CD4-positive, alpha-beta memory T cell (primary cell): Measurements from ENCODE around the gene PRL. TPM values are rescaled to one million over a fixed set of nuclear protein-coding genes. Genes with fewer than 3 reads are reported as not detected.

Experiments used
- CTCF ChIA-PET: fragments of 350-600 bp; sonication (Branson Sonifier 250); formaldehyde crosslinking; loops from one replicate; lab custom pipeline; 2021; ENCODE audit warnings: inconsistent platforms; ENCODE audit not compliant: partially characterized antibody; lab: Charles Lee
- POLR2A ChIA-PET: fragments of 350-600 bp; sonication (Branson Sonifier 250); formaldehyde crosslinking; loops from one replicate; lab custom pipeline; 2021; ENCODE audit not compliant: partially characterized antibody; lab: Charles Lee
- DNase-seq, 5 donors: peaks; one replicate each; pipeline versions ENCODE4 v3.0.0 to v3.0.0-alpha.2; 2020 to 2022; ENCODE audit warnings: mixed read lengths in 1 of 5
- H3K27ac ChIP-seq: one replicate; pipeline ENCODE4 v1.7.0; 2013; ENCODE audit warnings: low read depth, low read length
- H3K27me3 ChIP-seq: 2 replicates; pipeline ENCODE4 v1.7.0; 2013; ENCODE audit warnings: mild to moderate bottlenecking, low read length, moderate library complexity; ENCODE audit not compliant: insufficient read depth
- H3K36me3 ChIP-seq: 2 replicates; pipeline ENCODE4 v1.7.0; 2013; ENCODE audit warnings: mild to moderate bottlenecking, low read length, moderate library complexity; ENCODE audit not compliant: insufficient read depth
- H3K4me1 ChIP-seq: 2 replicates; pipeline ENCODE4 v1.7.0; 2013; ENCODE audit warnings: mild to moderate bottlenecking, low read length, moderate library complexity; ENCODE audit not compliant: insufficient read depth
- H3K4me3 ChIP-seq, 2 donors: one replicate each; pipeline ENCODE4 v1.7.0; 2013; ENCODE audit warnings: low read length in 2 of 2, mild to moderate bottlenecking in 1 of 2
- H3K9me3 ChIP-seq, 2 donors: one replicate each; pipeline ENCODE4 v1.7.0; 2013; ENCODE audit warnings: low read length in 2 of 2, control low read depth in 1 of 2; ENCODE audit not compliant: control insufficient read depth in 1 of 2
- H3K27ac Mint-ChIP-seq, 7 donors: one replicate each; pipeline ENCODE4 v1.8.0; 2020 to 2021; ENCODE audit warnings: mixed read lengths in 7 of 7, mild to moderate bottlenecking in 6 of 7, inconsistent platforms in 3 of 7, moderate library complexity in 3 of 7
- H3K27me3 Mint-ChIP-seq, 2 donors: one replicate each; pipeline ENCODE4 v1.8.0; 2020 to 2021; ENCODE audit warnings: mixed read lengths in 2 of 2
- H3K36me3 Mint-ChIP-seq, 2 donors: one replicate each; pipeline ENCODE4 v1.8.0; 2020 to 2021; ENCODE audit warnings: mixed read lengths in 2 of 2, inconsistent platforms in 1 of 2, mild to moderate bottlenecking in 1 of 2
- H3K4me1 Mint-ChIP-seq, 4 donors: one replicate each; pipeline ENCODE4 v1.8.0; 2020 to 2021; ENCODE audit warnings: mixed read lengths in 4 of 4, mild to moderate bottlenecking in 1 of 4
- H3K4me3 Mint-ChIP-seq, 8 donors: one replicate each; pipeline ENCODE4 v1.8.0; 2020 to 2021; ENCODE audit warnings: mixed read lengths in 8 of 8, mild to moderate bottlenecking in 7 of 8, moderate library complexity in 6 of 8, inconsistent platforms in 3 of 8
- H3K9me3 Mint-ChIP-seq, 8 donors: one replicate each; pipeline ENCODE4 v1.8.0; 2020 to 2021; ENCODE audit warnings: mixed read lengths in 8 of 8, mild to moderate bottlenecking in 5 of 8, inconsistent platforms in 3 of 8, moderate library complexity in 1 of 8
- intact Hi-C: fragments of 100-400 bp; cut with micrococcal nuclease; formaldehyde crosslinking; loops from one replicate; pipeline ENCODE4 v1.15.1; 2023
- polyA plus RNA-seq, 2 donors: library from polyadenylated mRNA; unstranded; fragments of 300-500 nt; fragmentation: Illumina TruSeq; gene quantifications; one replicate each; pipeline ENCODE4 v1.2.3, GENCODE V29; 2021
- total RNA-seq, 2 experiments: library from RNA; stranded (reverse); gene quantifications; one replicate each; pipeline ENCODE4 v1.2.3, GENCODE V29; 2021

The PRL gene
- total and polyA plus RNA-seq, 4 experiments from 2014 or later: not detected

DNA sequence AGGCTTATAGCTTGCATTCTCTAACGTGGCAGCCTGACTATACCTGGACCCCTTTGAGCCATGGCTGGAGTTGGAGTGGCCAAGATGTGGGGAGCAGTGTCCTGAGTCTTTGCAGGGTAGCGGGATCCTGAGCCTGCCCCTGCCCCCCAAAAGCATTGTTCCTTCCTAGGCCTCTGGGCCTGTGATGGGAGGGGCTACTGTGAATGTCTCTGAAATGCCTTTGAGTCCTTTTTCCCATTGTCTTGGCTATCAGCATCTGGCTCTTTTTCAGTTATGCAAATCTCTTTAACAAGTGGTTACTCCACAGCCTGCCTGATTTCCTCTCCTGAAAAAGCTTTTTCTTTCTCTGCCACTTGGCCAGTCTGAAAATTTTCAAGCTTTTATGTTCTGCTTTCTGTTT lies 17.0 kb upstream of the PRL start:
- Histone ChIP-seq H3K9me3 (no peaks in the 10 kb centered on the region), H3K27ac (no peak overlapping the region), H3K4me3 (no peak overlapping the region), H3K27me3 (no peaks in the 10 kb centered on the region), H3K36me3 (no peaks in the 10 kb centered on the region), H3K4me1 (no peaks in the 10 kb centered on the region)
- Mint-ChIP-seq H3K27ac (no peak overlapping the region), H3K9me3 (peaks cover 7 to 33% (median 17%) of the 10 kb centered on the region in 8 donors), H3K4me3 (no peak overlapping the region), H3K27me3 (peaks cover 0 to 2% of the 10 kb centered on the region in 2 donors), H3K36me3 (no peaks in the 10 kb centered on the region), H3K4me1 (no peaks in the 10 kb centered on the region)
- CTCF ChIA-PET: no interaction called here
- no peak for DNase-seq
- intact Hi-C loops: no loop called here
- POLR2A ChIA-PET: no interaction called here

GRCh38 chr6:22308939-22309338 lies 12.1 kb upstream of the PRL start:
- peaks cover 0 to 2% of the 10 kb centered on the region in 2 donors for H3K27me3 Mint-ChIP-seq
- H3K4me3 Mint-ChIP-seq: no peak overlapping the region
- CTCF ChIA-PET: interaction anchor here (0.8 kb wide), 1 partner anchor 9 kb away, joined by 3 read pairs; no protein-coding TSS in a partner anchor

DNA sequence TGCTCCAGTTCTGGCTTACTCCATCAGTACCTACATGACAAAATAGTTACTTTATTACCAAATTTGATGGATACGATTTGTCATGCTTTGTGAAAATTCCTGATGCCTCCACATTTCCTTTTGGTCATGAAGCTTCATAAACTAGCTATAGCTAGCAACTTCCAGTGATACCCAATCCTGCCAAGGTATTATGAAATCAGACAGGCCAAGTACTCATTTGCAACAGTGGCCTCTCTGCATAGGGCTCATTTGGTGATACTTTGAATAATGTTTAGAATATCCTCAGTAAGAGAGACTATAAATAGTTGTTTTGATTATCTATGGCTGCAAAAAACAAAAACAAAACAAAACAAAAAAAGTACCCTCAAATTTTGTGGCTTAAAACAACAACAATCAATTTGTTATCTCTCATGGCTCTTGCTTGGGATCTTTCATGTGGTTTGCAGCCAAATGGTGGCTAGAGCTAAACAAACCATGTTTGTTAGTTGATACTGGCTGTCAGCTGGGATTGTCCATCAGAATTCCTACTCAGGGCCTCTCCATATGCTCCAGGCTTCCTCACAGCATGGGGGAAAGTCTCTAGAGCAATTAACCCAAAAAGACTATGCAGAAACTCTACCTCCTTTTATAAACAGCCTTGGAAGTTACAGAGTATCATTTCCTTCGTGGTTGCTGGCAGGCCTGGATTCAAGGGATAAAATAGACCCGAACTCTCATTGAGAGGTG lies 10.1 kb upstream of the PRL start:
- Mint-ChIP-seq H3K4me3 (no peak overlapping the region), H3K27ac (no peak overlapping the region), H3K27me3 (peaks cover 0 to 2% of the 10 kb centered on the region in 2 donors), H3K9me3 (peaks cover 5 to 27% (median 7%) of the 10 kb centered on the region in 8 donors), H3K36me3 (no peaks in the 10 kb centered on the region), H3K4me1 (no peaks in the 10 kb centered on the region)
- Histone ChIP-seq H3K9me3 (no peaks in the 10 kb centered on the region), H3K27me3 (no peaks in the 10 kb centered on the region), H3K4me3 (no peak overlapping the region), H3K4me1 (no peaks in the 10 kb centered on the region), H3K36me3 (no peaks in the 10 kb centered on the region), H3K27ac (no peak overlapping the region)
- ChIA-PET CTCF (no interaction called here), POLR2A (no interaction called here)
- no peak for DNase-seq
- intact Hi-C loops: no loop called here

More at GRCh38 chr6:22308939-22309338, 12.1 kb upstream of the PRL start:
- Histone ChIP-seq H3K9me3 (no peaks in the 10 kb centered on the region), H3K27me3 (no peaks in the 10 kb centered on the region), H3K4me3 (no peak overlapping the region), H3K27ac (no peak overlapping the region), H3K4me1 (no peaks in the 10 kb centered on the region), H3K36me3 (no peaks in the 10 kb centered on the region)
- Mint-ChIP-seq H3K27ac (no peak overlapping the region), H3K36me3 (no peaks in the 10 kb centered on the region), H3K4me1 (no peaks in the 10 kb centered on the region), H3K9me3 (peaks cover 5 to 29% (median 10%) of the 10 kb centered on the region in 8 donors)
- DNase-seq: no peak
- POLR2A ChIA-PET: no interaction called here
- intact Hi-C loops: no loop called here

DNA sequence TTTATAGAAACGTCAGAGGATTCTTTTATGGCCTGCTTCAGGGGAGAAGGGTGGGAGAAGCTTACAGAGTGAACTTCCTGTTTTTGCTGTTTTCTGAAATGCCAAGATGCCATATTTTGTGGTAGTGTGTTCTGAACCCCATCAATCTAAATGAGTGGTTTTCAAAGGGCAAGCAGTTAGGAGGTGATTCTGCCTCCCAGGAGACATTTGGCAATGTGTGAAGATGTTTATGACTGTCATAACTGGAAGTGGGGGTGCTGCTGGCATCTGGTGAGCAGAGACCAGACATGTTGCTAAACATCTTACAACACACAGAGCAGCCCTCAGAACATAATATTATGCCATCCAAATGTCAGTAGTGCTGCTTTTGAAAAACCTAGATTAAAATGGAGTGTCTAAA lies 6.0 kb upstream of the PRL start:
- H3K36me3 ChIP-seq: no peaks in the 10 kb centered on the region
- DNase-seq: no peak
- no peaks in the 10 kb centered on the region for H3K27me3 ChIP-seq
- no peaks in the 10 kb centered on the region for H3K4me1 ChIP-seq
- H3K27me3 Mint-ChIP-seq: no peaks in the 10 kb centered on the region
- intact Hi-C loops: no loop called here
- H3K36me3 Mint-ChIP-seq: no peaks in the 10 kb centered on the region
- H3K4me3 ChIP-seq: no peak overlapping the region
- peaks cover 0 to 11% (median 0%) of the 10 kb centered on the region in 8 donors for H3K9me3 Mint-ChIP-seq
- H3K4me3 Mint-ChIP-seq: no peak overlapping the region
- H3K9me3 ChIP-seq: no peaks in the 10 kb centered on the region
- ChIA-PET CTCF (no interaction called here), POLR2A (no interaction called here)
- no peak overlapping the region for H3K27ac Mint-ChIP-seq
- no peaks in the 10 kb centered on the region for H3K4me1 Mint-ChIP-seq
- H3K27ac ChIP-seq: no peak overlapping the region

DNA sequence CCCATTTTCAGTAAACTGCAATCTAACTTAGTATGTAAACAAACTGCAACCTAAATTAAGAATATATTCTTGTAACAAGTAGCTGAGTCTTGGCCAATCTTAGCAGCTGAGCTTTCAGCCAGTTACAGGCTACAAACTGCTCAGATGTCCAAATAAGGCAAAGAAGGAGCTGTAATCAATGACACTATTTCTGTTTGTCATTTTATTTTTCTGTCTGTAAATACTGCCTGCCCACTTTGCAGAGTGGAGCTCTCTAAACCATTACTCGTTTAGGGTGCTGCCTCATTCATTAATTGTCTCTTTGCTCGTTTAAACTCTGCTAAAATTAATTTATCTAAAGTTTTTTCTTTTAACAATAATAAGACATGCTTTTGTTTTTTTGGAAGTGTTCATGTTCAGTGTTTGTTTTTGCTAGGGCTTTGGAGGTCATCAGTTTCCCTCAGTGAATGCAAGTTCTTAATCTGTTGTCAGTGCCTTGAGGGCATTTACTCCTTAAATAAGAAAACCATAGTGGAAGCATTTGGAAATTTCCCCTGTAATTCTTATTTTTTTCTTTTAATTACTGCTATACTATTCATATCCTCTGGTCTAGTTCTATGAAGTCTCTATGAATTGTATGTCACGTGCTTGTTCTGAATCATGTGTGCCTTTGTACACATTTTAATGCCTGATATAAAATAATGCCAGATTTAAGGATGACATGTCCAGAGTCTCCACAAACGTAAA lies 3.6 kb upstream of the PRL start:
- no peaks in the 10 kb centered on the region for H3K27me3 ChIP-seq
- Mint-ChIP-seq H3K4me1 (no peaks in the 10 kb centered on the region), H3K9me3 (peaks cover 0 to 8% (median 0%) of the 10 kb centered on the region in 8 donors), H3K27me3 (no peaks in the 10 kb centered on the region), H3K4me3 (no peak overlapping the region), H3K36me3 (no peaks in the 10 kb centered on the region), H3K27ac (no peak overlapping the region)
- H3K36me3 ChIP-seq: no peaks in the 10 kb centered on the region
- no peaks in the 10 kb centered on the region for H3K4me1 ChIP-seq
- CTCF ChIA-PET: no interaction called here
- no peak overlapping the region for H3K27ac ChIP-seq
- DNase-seq: no peak
- POLR2A ChIA-PET: no interaction called here
- H3K9me3 ChIP-seq: no peaks in the 10 kb centered on the region
- no peak overlapping the region for H3K4me3 ChIP-seq
- intact Hi-C loops: no loop called here

- intact Hi-C loops: no loop called here
- no peak overlapping the region for H3K27ac Mint-ChIP-seq
- ChIA-PET POLR2A (no interaction called here), CTCF (no interaction called here)
- H3K27ac ChIP-seq: no peak overlapping the region
- H3K27me3 ChIP-seq: no peaks in the 10 kb centered on the region
- H3K9me3 Mint-ChIP-seq: peaks cover 0 to 2% (median 0%) of the 10 kb centered on the region in 8 donors
- no peak overlapping the region for H3K4me3 ChIP-seq
- no peak for DNase-seq
- no peaks in the 10 kb centered on the region for H3K36me3 ChIP-seq
- no peaks in the 10 kb centered on the region for H3K27me3 Mint-ChIP-seq
- no peaks in the 10 kb centered on the region for H3K4me1 Mint-ChIP-seq
- H3K36me3 Mint-ChIP-seq: no peaks in the 10 kb centered on the region
- no peak overlapping the region for H3K4me3 Mint-ChIP-seq
- no peaks in the 10 kb centered on the region for H3K4me1 ChIP-seq
- no peaks in the 10 kb centered on the region for H3K9me3 ChIP-seq
Observed at GRCh38 chr6:22298475-22298890, 1.6 kb upstream of the PRL start.

DNA sequence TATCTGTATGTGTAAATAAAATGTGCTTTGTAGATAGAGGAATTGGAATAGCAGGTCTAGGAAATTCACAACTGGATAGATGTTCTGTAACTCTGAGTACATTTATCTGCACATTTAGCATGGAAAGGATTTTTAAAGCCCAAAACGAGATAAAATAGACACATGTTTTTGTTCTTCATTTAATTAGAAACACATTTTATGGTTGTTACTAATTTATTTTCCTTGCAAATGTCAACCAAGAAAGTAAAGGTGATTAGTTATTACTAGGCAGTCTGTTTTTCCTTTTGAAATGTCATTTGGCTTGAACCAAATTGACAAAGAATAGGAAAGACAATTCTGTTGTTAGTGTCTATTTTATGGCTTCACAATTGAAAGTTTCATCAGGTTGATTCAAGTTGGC lies 769 bp downstream of the PRL start:
- Histone ChIP-seq H3K27me3 (no peaks in the 10 kb centered on the region), H3K27ac (no peak overlapping the region), H3K4me1 (no peaks in the 10 kb centered on the region), H3K9me3 (no peaks in the 10 kb centered on the region), H3K4me3 (no peak overlapping the region), H3K36me3 (no peaks in the 10 kb centered on the region)
- no peak overlapping the region for H3K4me3 Mint-ChIP-seq
- H3K4me1 Mint-ChIP-seq: no peaks in the 10 kb centered on the region
- POLR2A ChIA-PET: no interaction called here
- no peaks in the 10 kb centered on the region for H3K27me3 Mint-ChIP-seq
- no peak overlapping the region for H3K27ac Mint-ChIP-seq
- peaks cover 0 to 4% (median 2%) of the 10 kb centered on the region in 8 donors for H3K9me3 Mint-ChIP-seq
- intact Hi-C loops: no loop called here
- no peaks in the 10 kb centered on the region for H3K36me3 Mint-ChIP-seq
- CTCF ChIA-PET: no interaction called here
- no peak for DNase-seq
